Kidney capillary endothelial cell (primary cell): Measurements from ENCODE around the gene DENND1C.
A peak's percentile ranks its signal among the peaks of the same experiment; 100 is the strongest.

Source experiments
- DNase-seq: peaks from one replicate; pipeline ENCODE4 v3.0.0-alpha.2; 2018; ENCODE audit warnings: low spot score

The DENND1C gene, protein sequence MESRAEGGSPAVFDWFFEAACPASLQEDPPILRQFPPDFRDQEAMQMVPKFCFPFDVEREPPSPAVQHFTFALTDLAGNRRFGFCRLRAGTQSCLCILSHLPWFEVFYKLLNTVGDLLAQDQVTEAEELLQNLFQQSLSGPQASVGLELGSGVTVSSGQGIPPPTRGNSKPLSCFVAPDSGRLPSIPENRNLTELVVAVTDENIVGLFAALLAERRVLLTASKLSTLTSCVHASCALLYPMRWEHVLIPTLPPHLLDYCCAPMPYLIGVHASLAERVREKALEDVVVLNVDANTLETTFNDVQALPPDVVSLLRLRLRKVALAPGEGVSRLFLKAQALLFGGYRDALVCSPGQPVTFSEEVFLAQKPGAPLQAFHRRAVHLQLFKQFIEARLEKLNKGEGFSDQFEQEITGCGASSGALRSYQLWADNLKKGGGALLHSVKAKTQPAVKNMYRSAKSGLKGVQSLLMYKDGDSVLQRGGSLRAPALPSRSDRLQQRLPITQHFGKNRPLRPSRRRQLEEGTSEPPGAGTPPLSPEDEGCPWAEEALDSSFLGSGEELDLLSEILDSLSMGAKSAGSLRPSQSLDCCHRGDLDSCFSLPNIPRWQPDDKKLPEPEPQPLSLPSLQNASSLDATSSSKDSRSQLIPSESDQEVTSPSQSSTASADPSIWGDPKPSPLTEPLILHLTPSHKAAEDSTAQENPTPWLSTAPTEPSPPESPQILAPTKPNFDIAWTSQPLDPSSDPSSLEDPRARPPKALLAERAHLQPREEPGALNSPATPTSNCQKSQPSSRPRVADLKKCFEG

GRCh38 chr19:6481541-6482342, at the start of gene DENND1C:
TSS of gene DENND1C (minus strand) at chr19:6481787. CDS start at chr19:6481695, 92 bp downstream.
- DNase-seq: no peak

- DNase-seq: peak; percentile 64
These were observed 49.0 kb upstream of the DENND1C start, which contains the start of gene TNFSF9 for GRCh38 chr19:6530386-6531162. TSS of gene TNFSF9 (plus strand) at chr19:6531026. CDS start at chr19:6531037, 11 bp downstream.

- no peak for DNase-seq
These were observed 48.4 kb upstream of the DENND1C start for GRCh38 chr19:6529937-6530385.

DNA sequence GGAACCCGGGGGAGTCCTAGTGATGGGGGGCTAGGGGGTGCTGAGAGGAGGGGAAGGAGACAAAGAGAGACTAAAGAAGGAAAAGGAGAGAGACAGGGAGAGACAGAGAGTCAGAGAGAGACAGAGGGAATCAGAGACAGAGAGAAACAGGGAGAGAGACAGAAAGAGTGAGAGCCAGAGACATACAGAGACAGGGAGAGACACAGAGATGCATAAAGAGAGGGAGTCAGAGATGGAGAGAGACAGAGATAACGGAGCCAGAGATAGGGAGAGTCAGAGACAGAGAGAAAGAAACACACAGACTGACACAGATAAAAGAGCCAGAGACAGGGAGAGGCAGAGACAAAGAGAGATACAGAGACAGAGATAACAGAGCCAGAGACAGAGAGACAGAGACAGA, 47.8 kb upstream of the DENND1C start:
- no peak for DNase-seq

DNA sequence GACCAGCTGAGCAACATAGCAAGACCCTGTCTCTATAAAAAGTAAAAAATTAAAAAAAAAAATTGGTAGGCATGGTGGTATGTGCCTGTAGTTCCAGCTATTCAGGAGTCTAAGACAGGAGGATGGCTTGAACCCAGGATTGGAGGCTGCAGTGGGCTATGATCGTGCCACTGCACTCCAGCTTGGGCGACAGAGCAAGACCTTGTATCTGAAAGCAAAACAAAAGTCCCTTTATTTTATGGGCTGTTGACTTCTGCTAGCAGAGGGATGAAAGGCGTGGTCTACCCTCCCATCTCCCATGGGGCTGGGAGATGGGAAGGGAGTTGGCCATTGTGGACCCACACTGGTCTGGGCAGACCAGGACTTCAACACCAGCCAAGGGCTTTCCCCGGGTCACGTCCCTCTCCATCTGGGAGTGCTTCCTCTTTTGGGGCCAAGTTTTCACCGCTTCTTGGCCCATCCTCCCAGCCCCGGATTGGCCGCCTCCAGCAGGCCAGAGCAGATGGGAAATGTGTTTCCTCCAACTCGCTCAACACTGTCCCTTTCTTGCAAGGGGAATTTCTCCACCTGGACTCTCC, 47.0 kb upstream of the DENND1C start:
- DNase-seq: no peak

DNA sequence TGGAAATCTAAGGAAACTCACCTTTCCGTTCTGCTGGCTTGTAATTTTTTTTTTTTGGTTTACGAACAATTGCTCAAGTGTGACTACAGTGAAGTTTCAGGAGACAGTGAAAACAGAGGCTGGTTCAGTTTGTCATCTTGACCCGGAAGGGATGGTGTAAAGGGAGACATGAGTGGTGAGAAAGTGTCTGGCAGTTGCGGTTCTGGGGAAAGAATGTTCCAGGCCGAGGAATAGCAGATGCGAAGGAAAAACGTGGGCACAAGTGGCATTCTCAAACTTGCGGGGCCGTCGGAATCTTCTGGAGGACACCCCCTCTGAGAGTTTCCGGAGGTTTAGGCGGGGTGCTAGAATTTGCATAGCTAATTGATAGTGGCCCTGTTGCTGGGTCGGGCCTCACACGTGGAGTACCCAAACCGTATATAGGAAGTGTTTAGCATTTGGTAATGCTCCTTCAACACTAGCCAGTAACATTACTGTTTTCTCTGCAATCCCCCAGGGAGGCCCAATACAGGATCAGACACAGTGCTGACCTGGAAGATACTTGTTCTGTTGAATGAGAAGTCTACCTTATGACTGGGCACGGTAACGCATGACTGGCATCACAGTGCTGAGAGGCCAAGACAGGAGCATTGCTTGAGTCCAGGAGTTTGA, 46.4 kb upstream of the DENND1C start:
- DNase-seq: no peak

DNA sequence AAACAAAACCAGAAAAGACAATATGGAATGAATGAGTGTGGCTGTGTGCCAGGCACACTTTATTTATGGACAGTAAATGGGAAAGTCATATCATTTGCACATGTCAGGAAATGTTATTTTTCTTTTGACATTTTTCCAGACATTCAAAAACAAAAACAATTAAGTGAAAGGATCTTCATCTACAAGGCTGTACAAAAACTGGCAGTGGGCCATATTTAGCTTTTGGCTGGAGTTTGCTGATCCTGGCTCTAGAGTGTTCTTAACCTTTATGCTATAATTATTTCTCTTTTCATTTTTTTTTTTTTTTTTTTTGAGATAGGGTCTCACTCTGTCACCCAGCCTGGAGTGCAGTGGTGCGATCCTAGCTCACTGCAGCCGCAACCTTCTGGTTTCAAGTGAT, 42.7 kb upstream of the DENND1C start:
- no peak for DNase-seq

DNA sequence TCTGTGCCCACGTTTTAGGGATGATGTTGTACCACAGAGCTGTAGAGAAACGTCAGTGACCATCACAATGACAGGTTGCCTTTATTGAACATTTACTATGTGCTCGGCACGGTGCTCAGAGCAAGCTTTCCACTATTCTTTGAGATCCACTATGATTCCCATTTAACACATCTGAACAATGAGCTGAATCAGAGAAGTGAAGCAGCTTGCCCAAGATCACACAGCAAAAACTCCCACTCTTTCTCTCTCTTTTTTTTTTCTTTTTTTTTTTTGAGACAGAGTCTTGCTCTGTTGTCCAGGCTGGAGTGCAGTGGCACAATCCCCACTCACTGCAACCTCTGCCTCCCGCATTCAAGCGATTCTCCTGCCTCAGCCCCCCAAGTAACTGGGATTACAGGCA, 41.1 kb upstream of the DENND1C start:
- DNase-seq: no peak

DNA sequence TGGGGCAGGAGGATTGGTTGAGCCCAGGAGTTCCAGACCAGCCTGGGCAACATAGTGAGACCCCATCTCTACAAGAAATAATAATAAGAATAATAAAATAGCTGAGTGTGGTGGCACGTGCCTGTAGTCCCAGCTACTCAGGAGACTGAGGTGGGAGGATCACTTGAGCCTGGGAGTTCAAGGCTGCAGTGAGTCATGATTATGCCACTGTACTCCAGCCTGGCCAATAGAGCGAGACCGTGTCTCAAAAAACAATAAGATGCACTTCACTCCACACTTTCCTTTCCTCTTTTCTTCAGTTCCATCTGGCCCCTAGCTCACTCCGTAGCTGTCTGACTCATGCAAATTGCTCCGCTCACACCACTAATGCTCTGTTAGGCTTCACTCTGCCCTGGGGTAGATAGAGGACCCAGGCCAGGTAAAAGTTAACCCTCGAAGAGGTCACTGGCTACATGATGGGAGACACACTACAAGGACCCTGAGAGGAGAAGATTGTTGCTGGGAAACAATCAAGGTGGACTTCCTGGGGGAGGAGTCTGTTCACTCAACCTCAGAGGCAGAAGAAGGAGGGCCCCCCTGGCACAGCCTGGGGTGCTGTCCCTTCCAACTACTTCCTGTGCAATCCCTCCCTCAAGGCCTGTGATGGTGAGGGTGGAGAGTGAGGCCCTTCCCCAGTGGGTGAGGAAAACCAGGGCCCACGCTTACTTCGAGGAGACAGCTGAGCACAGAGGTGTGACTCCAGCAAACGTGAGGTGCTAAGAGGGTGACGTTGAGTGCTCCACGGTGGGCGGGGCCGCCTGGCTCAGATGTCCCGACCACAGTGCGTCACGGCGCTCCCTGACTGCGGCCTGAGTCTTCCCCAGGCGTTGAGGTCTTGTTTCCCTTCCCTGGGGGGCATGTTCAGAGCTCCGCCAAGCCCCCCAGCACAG, 40.4 kb upstream of the DENND1C start:
- DNase-seq: no peak

DNA sequence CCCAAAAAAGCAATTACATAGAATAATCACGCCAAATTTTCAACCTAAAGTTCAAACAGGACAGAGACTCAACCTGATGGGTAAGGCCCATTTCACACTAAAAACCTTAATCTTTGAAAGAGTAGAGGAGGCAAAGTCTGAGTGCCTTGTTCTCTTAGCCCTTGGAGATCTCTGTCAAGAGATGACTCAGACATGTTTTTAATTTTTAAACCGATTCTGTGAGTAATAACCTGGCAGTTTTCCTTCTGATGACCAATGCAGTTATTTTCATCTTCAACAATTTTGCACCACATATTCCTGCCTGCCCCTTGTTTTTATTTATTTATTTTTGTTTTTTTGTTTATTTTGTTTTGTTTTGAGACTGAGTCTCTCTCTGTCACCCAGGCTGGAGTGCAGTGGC, 37.7 kb upstream of the DENND1C start:
- DNase-seq: peak; percentile 65

DNA sequence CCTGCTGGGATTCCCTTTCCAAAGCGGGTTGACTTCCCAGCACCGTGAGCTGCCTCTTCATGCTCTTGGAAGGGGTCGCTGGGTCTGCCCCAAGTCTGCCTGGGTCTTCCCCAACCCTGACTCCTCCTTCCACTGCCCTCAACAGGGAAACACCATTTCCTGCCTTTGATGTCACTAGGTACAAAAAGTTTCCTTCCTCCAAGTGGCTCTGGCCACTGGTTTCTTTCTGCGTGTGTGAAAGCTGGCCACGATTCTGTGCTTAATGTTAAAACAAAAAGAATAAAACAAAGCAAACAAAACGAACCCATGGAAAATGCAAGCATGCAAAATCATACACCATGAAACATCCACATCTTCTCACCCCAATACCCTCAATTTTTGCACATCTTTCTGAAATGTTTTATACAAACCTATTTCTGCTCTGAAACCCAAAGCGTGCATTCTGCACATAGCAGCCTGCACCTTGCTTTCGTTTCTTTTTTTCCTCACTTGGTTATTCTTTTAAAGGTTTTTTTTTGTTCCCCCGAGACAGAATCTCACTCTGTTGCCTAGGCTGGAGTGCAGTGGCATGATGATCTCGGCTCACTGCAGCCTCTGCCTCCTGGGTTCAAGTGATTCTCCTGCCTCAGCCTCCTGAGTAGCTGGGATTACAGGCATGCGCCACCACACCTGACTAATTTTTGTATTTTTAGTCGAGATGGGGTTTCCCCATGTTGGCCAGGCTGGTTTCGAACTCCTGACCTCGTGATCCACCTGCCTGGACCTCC, 36.7 kb upstream of the DENND1C start:
- DNase-seq: no peak

- DNase-seq: peak; percentile 76
These were observed 35.2 kb upstream of the DENND1C start for GRCh38 chr19:6516659-6517291.

DNA sequence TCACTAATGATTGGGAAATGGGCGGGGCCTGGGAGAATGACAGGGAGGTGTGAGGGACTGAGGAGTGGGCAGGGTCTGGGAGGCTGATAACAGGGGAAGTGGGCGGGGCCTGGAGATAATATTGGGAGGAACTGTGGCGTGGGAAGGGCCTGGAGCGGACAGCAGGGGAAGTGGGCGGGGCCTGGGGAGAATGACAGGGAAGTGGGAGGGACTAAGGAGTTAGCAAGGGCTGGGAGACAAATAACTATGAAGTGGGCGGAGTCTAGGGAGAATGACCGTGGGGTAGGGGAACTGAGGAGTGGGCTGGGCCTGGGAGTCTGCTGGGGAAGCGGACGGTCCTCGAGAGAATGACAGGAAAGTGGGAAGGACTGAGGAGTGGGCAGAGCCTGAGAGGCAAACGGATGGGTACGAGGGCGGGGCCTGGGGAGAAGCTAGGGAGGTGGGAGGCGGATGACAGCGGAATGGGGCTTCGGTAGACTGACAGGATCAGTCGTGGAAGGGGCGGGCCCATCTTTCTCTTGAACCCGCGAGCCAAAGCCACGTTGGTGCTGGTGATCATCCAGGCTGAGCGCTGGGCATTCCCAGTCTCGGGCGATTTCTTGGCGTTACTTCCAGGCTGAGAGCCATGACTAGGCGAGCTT, 34.6 kb upstream of the DENND1C start:
- DNase-seq: peak; percentile 89

DNA sequence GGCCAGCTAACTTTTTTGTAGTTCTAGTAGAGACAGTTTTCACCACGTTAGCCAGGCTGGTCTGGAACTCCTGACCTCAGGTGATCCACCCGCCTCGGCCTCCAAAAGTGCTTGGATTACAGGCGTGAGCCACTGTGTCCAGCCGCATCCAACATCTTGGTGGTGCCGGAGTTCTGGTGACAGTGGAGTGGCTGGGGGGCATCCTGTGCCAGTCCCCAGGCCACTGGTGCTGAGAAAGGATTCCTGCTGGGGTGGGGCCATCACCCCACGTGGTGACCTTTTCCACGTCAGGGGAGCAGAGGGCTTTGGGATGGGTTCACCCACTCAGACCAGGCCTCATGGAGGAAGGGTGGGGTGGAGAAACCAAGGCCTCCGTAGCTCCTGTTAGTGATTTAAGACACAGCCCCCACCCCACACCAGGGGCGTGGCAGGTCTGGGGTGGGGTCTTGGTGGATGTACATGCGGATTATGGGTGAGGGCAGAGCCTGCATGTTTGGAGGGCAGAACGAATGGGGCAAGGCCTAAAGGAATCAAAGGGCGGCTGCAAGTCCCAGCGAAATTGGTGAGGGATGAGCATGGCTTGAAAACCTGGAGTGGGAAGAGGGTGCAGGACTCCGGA, 33.4 kb upstream of the DENND1C start:
- DNase-seq: no peak

DNA sequence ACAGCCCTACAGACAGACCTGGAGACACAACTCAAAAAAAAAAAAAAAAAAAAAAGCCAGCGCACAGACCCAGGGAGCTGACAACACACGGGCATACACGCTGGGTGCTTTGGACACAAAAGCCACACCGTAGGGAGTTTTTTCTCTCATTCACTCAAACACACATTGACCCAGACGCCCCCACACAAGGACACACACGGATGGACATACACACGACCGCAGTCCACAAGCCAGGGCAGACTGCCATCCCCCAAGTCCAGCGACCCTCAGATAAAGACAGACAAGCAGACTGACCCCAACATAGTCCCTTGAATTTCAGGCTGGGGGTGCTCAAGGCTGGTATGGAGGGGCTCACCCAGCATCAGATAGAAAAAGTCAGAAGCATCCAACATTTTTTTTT, 32.5 kb upstream of the DENND1C start:
- DNase-seq: no peak

DNA sequence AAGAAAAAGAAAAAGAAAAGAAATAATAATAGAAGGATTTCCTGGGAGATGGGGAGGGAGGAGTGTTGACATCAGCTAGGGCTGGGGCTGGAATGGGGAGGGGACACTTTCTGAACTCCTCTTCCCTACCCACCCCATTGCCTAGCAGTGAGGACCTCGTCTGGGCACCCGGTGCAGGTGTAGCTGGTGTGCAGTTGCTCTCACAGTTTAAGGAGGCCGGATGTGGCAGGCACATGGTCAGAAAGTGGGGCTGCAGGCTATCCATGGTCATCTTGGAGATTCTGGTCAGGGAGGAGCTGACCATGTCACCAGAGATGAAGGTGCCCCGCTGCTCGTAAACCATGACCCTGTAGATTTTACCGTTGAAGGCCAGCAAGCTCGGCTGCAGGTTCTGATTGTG, 29.0 kb upstream of the DENND1C start:
- no peak for DNase-seq
